Fibroblast of peridontal ligament (primary cell): ENCODE measurements around the gene PXDN.

Source experiments
- DNase-seq: peaks from one replicate; pipeline ENCODE4 v3.0.0-alpha.2; 2010; ENCODE audit errors: extremely low read depth

The PXDN gene

DNA sequence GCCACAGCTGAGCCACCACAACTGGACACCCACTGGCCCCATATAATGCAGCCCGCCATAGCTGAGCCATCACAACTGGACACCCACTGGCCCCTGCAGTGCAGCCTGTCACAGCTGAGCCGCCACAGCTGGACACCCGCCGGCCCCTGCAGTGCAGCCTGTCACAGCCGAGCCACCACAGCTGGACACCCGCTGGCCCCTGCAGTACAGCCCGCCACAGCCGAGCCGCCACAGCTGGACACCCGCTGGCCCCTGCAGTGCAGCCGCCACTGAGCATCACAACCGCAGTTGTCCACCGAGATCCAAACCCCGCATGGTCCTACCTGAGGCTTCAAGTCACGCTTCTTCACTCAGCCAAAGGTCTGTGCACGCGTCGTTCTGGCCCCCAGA lies 134.2 kb downstream of the PXDN start:
- DNase-seq = no peak

DNA sequence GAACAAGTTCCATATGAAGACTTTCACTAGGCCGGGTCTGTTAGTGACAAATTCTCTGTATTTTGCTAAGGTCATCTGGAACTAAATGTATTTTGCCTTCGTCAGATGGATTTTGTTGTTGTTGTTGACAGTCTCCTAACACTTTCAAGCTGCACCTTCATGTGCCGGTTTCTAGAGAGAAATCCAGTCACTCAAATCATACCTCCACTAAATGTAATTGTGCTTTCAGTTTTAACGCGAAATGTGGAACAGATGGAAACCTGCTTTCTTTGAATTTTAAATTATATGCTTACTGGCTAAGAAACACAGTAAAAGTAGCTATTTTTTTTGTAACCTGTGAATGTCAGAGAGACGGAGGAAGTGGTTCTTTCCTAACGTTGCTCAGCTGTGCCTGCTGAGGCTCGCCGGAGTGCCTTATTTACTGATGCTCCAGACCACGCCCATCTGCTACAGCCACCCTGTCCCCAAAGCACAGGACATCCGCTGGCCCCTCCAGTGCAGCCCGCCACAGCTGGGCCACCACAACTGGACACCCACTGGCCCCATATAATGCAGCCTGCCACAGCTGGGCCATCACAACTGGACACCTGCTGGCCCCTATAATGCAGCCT lies 134.7 kb downstream of the PXDN start:
- no peak for DNase-seq

DNA sequence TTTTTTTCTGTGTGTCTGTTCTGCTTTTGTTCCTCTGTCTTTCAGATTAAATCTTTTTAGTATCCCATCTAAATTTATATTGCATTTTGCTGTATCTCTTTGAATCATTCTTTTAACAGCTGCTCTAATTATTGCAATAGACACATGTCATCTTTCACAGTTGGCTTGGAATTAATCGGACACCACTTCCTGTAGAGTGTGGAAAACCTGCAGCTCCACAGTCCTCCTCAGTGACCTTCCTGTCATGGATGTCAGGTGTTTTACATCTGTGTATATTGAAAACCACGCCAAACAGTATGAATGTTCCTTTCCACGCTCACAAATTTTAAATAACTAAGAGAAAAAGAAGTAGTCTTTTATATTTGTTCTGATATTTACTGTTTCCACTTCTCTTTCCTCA lies 135.3 kb downstream of the PXDN start:
- DNase-seq = no peak

DNA sequence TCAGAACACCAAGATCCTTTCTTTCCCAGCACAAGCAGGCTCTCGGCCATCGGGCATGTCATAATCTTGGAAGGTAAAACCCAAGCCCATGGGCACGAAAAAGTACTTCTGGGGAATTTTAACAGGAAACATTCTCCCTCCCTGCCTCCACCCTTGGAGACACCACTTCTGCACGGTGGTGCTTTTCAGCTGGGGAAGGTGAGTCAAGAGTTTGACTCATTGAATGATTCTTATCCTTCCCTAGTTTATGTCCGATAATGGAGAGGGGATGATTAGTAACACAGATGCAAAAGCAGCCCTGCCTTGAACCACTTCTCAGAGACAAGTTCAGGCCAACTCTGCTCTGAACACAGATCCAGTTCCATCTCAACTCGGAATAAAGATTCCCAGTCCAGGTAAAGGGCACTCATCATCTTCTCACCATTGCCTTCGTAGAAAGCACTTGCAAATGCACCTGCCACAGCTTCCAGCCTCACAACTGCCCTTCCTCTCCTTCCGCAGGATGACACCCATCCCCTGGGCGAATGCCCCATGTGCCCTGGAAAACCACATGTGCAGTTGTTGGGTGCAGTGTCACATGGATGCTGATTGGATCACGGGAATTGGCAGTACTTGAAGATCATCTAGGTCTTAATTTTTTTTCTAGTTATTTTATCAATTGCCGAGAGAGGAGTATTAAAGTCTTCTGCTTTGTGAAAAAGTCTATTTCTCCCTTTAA lies 136.2 kb downstream of the PXDN start:
- DNase-seq = no peak

DNA sequence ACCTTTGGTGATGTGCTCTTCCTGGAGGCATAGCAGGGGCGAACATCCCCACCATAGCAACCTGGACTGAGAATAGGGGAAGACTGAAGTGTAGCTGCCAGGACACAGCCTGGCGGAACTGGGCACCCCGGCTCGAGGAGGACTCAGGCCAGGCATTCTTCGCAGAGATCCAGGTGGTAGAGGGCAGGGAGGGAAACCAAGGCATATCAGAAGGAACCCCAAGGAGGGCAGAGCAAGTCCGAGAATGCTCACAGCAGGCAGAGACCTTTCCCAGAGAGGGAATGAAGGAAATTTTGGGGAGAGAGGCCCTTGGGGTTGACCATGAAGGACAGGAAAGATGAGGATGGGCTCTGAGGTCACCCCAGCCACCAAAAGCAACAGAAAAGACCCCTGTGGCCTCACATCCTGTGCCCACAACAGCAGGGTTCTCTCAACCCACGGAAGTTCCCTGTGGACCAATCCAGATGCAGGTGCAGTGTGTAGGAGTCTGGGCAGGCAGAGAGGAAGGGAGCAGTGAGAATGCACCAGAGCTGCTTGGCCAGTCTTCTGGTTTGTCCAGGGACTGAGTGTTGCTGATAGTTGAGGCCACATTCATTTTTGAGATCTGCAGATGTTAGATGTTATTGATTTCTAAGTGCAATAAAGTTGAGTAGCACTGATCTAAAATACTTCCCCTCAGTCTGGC lies 136.9 kb downstream of the PXDN start:
- DNase-seq = no peak

DNA sequence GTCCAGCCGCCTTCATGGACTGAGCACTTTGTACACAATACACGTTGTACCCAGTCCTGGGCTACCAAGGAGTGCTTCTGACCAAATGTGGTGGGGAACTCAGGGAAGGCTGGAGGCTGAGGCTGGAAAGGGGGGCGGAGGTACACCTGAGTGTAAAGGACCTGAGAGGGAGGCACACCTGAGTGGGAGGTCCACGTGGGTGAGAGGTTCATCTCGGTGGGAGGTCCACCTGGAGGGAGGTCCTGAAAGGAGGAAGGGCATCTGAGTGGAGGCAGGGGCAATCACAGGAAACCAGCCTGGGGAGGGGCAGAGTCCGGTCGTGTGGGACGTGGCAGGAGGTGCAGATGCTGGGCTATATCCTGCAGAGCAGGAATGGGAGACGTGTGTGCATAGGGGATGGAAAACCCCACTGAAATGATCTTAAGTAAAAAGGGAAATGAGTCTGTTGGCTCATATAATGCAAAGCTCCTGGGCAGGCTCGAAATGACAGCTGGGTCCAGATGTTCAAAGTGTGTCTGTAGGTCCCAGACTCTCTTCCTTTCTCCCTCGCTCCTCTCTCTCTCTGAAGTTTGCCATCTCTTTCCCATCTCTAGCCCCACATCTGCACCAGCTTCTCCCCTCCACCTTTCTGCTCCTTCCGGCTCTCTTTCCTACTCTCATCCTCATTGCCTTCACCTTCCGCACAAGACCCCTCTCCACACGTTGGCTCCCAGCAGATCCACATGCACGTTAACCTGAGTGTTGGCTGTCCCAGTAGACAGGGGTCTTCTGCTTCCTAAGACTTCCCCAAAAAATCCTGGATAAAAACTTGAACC lies 137.7 kb downstream of the PXDN start:
- no peak for DNase-seq

DNA sequence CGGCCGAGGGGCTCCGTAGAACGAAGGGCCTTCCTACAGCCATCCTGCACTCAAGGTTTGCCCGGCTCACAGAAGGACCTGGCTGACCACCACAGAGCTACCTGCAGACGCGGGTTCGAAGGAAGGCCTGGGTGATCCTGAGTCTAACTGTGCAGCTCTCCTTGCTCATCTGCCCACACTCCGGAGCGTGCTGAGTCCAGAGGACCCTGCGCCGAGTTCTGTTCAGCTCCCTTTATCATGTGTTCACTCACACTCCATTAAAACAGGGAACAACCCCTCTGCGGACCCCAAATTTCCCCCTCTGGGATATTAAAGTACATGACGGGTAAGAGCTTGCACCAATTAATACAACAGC lies 138.3 kb downstream of the PXDN start:
- DNase-seq = no peak

DNA sequence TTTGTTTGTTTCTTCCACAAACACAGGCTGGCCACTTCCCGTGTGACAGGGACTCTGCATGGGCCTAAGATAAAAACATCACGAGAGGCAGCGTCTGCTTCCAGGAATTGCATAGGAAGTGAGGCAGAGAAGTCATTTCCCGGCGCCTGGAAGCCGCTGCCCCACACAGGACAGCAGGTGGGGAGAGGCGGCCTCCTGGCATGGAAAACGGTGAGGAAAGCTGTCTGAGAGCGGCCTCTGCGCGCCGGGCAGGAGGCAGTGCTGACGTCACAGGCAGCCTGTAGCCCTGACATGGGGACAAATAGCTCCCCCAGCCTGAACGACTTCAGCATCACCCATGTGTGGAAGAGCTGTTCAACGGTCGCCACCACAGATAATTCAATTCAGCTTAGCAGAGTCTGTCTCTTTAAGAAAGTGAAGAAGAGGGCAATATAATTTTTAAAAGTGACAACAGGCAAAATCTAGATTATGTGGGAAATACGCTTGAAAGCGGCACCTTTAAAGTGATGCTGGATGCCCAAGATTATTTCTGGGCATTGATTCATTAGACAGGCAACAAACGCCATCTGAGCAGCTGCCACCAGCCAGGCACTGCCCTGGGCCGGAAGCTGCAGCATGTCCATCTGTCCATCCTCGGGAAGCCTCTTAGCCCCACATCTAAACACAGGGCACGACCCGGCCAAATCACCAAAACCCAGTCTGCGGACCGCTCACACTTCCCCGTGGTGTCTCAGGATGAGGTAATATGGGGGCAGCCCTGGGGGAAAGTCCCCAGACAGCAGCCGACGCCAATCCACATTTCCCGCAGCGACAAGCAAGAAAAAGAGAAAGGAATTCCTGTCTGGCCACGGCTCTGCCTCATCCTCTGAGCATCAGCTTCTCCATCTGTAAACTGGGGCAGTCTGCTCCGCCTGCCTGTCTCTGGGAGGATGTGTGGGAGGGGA lies 138.9 kb downstream of the PXDN start:
- no peak for DNase-seq

DNA sequence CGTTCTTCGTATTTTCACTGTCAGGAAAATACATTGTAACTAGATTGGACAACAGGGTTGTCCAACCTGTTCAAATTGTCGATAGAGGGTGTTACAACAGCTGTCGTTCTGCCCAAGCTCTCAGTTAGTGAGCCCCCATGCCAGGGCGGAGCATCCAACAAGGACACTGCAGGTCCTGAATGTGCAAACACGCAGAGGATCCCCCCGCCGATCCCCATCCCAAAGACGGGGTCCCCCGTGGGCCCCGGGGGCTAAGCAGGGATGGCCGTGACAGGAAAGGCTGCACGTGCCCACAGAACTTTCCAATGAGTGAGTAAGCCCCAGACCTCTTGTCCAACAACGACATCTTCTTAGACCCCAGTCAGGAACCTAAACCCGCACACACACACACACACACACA lies 140.8 kb downstream of the PXDN start:
- no peak for DNase-seq

DNA sequence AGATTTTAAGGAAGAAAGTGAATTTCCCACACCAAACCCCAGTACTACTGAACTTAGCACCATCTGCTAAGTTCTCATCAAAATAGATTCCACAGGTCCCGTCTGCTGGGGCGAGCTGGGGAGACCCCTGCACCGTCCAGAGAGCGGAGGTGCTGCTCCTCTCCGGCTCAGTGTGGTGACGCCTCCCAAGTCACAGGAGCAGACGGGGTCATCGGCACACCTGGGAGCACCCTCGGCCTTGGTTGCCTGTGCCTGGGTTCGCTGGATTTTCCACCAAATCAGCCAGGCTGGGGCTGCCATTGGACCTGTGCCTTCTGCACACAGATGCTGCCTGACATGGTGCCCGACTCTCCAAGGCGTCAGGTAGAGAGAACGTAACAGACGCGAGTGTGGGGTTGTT lies 141.3 kb downstream of the PXDN start:
- DNase-seq = no peak

DNA sequence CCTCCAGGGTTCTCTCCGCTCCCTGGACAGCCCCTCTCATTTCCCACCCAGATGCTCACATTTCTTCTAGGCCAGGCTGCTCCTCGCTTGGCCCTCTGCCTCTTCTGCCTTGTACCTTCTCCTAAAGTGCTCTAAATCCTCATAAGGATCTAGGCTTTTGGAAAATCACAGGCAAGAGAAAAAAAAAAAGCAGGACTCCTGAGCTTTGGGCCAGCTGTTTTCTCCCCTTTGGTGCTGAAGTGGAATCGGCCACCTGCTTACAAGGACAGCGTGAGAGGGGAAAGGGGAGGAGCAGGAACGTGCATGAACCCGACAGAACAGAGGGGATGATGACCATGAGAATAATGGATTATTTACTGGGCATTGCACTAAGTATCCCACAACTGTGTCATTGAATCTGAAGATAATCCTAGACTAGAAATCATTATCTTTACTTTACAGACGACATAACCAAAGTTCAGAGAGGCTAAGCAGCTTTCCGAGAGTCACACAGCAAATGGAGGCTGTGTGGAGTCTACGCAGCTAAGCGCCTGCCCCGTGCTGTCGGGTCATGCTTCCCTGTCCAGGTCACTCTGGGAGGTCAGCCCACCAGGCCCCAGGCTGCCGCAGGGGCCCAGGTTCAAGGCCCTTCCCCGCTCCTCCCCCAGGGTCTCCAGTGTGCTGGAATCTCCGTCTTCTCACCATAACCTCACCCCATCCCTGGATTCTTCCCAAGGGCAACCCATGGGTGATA lies 141.9 kb downstream of the PXDN start:
- DNase-seq = no peak

DNA sequence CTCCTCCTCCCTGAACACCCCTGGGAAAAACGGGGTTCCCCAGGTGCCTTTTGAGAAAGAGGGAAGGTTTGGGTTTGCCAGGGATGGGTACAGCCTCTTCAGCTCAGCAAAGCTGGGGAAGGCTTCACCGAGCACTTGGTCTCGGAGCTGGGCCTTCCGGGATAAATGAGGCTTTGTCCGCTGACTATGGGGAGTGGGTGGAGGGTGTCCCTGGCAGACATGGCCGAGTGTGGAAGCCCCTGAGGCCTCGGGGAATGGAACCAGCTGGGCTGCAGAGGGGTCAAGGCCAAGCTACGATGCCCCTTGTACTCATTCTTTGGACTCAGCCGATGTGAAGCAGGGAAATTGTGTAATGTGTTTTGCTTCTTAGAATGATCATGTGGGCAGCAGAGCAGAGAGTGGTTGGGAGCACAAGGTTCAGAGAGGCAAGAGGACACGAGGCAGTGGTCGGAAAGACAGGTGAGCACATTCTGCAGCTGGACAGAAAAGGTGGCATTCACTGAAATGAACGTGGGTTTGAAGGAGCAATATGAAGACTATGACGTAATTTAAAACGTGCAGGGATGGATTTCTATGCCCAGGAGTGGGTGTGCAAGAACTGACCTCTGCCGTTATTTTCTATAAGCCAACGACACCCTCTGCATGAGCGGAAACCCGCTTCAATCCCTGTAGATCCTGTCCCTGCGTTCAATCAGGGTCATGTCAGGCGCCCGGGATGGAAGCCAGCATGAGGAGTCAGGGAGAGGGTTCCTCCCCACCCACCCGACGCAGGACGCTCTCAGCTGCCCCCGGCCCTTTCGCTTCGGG lies 142.6 kb downstream of the PXDN start:
- DNase-seq = no peak

DNA sequence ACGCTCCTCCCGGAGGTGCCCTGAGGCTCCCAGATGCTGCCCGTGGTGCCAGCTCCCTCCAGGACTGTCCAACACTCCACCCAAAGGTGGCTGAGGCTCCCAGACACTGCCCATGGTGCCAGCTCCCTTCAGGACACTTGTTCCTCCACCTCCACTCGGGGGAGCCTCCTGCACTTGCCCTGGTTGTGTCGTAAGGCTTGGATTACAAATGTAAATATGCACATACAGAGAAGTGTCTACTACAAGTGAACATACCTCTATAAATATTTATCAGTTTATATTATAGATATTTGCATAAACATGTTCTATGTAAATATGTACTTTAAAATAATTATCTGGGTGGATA lies 143.3 kb downstream of the PXDN start:
- DNase-seq = no peak

DNA sequence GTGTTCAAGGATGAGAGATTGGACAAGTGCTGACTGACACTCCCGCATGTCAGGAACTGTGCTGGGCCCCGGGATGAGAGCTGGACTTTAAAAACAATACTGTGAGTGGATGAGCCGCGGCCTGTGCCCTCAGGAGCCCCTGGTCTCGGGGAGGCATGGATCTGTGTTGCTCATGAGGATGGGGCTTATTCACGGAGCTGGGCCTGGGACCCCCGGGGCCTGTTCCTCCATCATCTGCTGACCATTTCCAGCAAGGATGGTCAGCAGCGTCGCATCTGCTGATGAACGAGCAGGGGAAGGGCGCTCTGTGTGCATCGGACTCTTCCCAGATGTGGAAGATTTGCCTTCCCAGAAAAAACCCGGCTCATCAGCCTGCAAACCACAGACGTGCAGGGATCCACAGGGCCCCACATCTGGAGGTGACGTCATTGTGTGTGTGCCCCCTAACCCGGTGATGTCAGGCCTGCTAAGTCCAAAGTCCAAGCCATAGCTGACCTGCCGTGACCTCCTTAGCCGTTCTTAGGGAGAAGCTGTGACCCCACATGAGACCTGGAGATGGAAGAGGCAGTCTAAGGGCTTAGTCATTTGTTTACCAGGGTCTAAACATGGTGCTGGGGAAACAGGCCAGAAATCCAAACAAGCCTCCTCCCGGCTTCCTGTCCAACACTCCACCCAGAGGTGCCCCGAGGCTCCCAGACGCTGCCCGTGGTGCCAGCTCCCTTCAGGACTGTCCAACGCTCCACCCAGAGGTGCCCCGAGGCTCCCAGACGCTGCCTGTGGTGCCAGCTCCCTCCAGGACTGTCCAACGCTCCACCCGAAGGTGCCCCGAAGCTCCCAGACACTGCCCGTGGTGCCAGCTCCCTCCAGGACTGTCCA lies 143.9 kb downstream of the PXDN start:
- DNase-seq = no peak

DNA sequence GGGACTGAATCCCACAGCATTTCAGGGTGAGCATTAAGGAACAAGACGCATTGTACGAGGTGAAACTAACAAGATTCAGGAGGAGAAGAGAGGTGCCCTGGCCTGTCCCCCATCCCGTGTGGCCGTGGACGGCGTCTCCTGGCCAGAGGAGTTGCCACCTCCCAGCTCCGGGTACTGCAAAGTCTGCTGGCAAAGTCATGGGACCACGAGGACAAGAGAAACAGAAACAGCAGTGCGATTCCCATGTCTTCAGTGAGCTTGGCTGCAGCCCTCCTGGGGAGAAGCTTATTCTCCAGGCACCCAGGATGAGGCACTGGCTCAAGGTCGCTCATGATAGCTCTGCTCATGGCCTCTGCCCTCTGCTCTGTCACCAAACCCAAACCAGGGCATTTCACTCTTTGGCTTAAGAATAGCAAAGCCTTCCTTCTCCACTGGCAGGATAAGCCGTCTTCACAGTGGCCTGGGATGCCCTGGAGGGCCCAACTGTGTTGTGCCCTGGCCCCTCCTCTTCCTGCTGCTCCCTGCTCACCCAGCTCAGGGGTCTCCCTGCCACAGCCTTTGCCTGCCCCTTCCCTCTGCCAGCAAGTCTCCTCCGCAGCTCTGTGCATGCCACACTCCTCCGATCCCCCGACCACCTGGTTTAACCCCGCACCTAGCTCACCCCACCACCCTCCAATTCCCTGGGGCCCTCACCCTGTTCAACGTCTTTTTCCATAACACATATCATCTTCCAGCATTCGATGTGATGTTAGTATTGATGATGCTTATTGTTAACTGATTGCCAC lies 144.8 kb downstream of the PXDN start:
- no peak for DNase-seq

DNA sequence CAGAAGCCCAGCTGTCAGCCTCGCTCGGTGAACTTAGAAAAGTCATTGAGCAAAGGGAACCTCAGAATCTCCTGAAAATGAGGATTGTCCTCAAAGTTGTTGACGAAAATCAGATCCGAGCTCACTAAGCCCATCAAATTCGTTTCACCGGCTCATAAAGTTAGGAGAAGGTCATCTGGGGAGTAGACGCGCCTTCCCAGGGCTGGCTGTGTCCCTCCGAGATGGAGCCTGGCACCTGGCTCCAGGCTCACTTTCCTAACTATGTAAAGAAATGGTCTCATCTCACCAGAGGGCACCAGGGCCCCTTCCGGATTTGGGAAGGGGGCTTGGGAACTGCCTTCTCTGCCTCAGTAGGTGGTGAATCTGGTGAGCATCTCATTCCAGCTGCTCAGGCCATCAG lies 145.5 kb downstream of the PXDN start:
- no peak for DNase-seq

DNA sequence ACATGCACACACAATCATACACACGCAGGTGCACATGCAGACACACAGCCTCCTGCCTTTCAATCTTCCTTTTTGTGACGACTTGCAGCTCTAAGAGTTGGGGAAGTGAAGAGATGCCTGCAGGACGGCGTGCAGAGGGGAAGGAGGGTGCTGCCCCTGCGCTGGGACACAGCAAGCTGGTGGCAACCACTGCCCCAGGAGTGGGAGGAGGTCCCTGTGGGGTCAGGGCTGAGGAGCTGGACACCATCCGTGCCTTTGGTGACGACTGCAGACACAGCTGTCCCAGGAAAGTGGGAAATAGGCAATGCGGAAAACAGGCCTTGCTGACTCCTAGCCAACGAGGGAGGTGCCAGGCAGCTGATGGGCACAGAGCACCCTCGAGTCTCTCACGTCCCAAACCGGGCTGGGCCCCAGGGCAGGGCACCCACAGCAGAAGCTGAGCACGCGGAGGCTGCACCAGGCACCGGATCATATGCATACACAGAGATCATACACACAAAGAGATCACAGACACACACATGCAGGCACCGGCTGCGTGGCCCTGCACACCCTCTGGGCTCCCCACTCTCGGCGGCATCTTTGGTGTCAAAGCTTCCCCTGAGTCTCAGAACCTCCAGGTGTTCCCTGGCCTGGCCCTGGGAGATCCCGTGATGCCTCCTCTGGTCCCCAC lies 146.1 kb downstream of the PXDN start:
- no peak for DNase-seq

DNA sequence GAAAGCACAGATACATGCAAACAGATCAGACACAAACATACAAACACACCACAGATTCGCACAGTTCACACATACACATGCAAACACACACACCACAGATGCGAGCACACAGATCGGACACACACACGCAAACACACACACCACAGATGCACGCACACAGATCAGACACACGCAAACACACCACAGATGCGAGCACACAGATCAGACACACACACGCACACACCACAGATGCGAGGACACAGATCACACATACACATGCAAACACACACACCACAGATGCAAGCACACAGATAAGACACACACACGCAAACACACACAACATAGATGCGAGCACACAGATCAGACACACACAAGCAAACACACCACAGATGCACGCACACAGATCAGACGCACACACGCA lies 149.0 kb downstream of the PXDN start:
- DNase-seq = no peak
